GM19455 (cell line): ENCODE data around the gene ERICH2.
A peak's percentile ranks its signal among the peaks of the same experiment; 100 is the strongest.

Experiments used
- ATAC-seq: cut with Tn5 transposase; IDR thresholded peaks from one replicate; pipeline ENCODE4 v1.9.1; 2021; ENCODE audit not compliant: unreplicated experiment

ERICH2 gene

DNA sequence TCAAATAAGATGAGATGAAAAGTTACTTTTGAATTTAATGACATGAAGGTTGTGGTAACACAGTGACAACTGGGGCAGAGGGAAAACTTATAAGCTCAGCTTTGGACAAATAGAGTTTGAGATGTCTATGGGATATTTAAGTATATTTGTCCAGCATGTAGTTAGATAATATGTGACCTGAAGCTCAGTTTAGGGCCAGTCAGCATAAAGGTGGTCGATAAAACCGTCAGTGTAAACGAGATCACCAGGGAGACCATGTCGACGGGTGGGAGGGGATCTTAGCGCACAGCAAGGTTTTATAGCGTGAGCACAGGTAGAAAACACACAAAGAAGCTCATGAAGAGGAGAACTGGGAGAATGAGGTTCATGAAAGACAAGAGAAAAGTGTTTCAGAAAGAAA, 7.4 kb upstream of the ERICH2 start:
- no peak for ATAC-seq

DNA sequence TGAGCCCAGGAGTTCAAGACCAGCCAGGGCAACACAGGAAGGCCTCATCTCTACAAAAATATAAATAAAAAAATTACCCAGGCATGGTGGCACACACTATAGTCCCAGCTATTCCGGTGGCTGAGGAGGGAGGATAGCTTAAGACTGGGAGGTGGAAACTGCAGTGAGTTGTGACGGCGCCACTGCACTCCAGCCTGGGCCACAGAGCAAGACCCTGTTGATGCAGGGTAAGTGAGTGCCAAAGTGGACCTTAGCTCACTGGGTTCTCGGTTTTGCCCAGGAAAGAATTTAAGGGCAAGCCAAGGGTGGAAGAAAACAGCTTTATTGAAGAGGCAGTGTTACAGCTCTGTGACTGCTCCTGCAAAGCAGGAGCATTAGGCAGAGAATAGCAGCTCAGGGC, 6.9 kb upstream of the ERICH2 start:
- ATAC-seq = no peak

DNA sequence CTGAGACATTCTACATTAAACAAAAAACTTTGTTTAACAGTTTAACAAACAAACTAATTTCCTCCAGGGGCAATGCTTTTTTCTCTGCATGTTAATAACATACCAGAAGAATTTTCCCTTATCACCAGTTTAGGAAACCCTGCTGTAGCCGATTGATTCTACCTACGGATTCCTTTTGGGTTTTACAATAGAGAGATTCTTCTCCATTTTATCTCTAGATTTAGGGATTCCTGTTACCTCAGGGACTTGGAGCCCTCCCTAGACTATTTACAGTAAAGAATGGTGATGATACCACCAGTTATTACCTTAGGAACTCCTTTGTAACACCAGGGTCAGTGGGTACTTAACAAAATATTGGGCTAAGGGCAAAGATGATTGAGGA, 5.3 kb upstream of the ERICH2 start:
- no peak for ATAC-seq

- ATAC-seq = no peak
Measured at GRCh38 chr2:170766693-170767092, 3.5 kb upstream of the ERICH2 start.

- peak; percentile 83 for ATAC-seq
Measured at GRCh38 chr2:170770606-170771420, 635 bp downstream of the ERICH2 start.

DNA sequence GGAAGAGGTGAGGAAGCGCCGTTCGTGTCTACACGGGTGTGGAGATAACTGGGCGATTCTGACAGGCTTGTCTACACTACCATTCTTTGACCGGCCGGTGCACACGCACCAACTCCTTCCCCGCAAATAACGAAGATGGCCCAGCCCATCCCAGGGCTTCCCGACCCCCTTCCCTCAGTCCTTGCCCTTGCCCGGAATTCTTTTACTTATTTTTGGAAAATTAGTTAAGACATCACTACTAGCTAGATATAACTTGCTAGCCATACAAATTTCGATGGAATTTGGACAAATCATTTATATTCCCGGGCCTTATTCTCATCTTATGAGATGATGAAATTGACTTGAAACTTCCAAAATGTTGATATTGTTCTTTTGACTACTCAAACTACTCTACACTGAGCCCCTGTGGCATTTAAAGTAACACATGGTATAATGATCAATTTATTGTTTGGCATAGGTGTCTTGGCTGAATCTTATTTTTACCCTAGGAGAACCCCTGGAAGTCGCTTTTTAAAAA, 1.3 kb downstream of the ERICH2 start:
- ATAC-seq = no peak

DNA sequence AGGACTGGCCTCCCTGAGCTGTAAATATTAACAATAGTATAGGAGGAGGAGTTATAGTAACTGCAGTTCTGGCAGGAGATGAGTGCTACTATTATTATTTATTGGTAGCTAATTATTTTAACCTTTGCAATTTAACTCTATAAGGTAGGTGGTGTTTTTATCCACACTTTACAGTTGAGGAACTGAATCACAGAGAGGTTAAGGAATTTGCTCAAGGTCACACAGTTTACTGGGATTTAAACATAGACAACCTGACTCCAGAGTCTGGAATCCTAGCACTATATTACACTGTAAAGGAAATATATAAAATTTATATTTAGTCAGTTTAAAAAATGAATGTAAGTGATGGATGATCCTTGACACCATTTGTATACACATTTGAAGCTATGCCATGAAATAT, 2.1 kb downstream of the ERICH2 start:
- no peak for ATAC-seq

DNA sequence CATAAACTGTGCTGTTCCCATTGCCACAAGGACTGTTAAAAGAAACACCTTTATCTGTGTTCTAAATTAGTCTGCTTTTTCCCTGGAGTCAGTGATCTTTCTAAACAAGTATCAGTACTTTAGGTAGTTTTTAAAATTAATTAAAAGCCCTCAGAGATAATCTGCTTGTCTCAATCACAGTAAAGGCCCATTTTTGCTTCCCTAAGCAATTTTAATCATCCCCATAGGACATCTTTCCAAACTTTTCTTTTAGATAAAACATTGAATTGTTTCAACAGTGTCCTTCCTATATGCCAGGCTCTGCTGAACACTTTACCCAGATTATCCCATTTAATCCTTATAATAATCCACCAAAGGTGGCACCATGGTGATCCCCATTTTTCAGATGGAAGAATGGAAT, 3.9 kb downstream of the ERICH2 start:
- no peak for ATAC-seq

DNA sequence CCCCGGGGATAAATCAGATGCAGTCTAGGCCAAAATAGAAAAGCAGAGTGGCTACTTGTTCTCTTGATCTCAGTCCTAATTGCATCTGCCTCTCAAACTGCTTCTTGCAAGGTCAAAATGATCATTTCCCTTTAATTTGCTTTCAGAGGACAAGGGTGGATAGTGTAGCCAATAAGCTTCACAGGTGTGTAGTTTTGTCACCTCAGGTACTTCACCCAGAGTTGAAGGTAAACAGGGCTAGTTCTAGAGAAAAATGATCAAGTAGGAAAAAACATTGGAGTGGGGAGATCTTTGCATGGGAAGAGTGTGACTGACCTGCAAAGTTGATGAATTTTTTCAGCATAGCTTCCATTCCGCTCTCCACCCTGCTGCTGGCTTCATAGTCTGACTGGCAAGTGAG, 8.7 kb downstream of the ERICH2 start:
- ATAC-seq = no peak

- no peak for ATAC-seq
Measured at GRCh38 chr2:170779304-170779703, 9.1 kb downstream of the ERICH2 start.

- no peak for ATAC-seq
Measured at GRCh38 chr2:170782673-170783072, 12.5 kb downstream of the ERICH2 start.

- ATAC-seq = no peak
Measured at GRCh38 chr2:170783549-170783948, 13.4 kb downstream of the ERICH2 start.

DNA sequence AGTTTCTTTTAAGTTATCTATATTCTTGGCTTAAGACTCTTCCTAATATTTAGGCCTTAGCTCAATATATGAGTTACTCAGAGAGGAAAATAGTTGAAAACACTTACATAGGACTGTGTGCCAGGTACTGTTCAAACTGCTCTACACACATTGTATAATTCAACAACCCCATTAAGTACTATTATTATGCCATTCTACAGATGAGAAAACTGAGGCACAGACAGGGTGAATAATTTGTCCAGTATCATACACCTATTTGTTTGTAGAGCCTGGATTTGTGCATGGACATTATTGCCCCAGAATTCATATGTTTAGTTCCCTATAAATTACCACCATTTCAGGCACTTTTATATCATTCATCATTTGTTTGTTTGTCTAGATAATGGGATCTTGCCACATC, 28.8 kb downstream of the ERICH2 start:
- ATAC-seq = no peak

DNA sequence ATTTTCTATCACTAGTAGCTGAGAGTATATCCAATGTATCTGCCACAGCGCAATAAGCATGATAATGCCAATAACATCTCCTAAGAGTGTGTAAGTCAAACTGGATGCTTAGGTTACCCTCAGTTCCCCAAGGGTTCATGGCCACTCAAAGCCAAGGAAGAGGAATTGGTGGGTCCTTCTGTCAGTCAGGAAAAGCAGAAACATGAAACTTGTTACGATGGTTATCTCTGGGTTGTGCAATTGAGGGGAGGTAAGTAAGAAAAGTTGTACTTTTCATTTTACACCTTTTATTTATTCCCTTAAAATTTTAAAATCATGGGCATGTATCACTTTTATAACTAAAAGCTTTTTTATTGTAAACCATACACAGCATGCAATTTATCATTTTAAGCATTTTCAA, 36.4 kb downstream of the ERICH2 start:
- no peak for ATAC-seq

DNA sequence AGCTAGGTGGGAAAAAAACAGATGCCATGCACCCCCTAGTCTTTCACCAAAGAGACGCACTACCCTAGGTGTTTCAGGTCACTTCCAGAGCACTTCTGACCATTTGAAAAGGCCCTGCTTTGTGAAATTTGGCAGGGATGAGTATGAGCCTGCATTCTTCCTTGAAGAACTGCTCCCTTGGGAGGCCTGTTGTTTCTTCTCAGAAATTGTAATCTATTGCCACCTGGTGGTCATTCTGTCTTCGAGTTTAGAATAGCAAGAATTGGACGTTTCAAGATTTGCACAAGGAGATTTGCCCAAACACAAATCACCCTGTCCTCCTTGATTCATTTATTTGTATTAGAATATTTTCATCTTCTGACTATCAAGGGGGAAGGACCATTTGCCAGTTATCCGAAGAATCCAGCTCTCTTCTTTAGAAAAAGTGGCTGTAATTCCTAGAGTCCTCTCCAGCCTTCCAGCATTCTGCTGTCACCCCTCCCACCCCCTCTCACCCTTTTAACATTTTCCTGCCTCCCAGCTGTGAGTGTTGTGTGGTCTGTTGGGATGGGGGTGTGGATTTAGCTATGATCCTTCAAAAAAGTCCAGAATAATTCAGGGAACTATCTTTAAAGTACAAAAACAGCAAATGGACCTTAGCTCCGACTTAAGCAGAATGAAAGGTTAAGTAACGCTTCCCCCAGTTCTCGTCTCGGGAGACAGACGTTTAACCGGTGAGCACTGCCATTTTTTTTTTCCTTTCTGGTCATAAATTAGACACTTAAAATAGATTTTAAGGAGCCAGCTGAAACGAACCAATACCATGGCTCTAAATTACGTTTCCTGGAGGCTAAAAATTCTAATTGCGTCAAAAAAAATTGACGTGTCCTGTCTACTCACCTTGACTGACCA, 42.8 kb downstream of the ERICH2 start:
- ATAC-seq = no peak

GRCh38 chr2:170813611-170814532, 43.7 kb downstream of the ERICH2 start:
- no peak for ATAC-seq

- ATAC-seq = no peak
Measured at GRCh38 chr2:170814533-170815230, 44.5 kb downstream of the ERICH2 start.

GRCh38 chr2:170815311-170815710, 45.1 kb downstream of the ERICH2 start:
- ATAC-seq = no peak

- ATAC-seq = no peak
Measured at GRCh38 chr2:170815746-170816503, 45.7 kb downstream of the ERICH2 start.
